Spleen (tissue), 11 donors: ENCODE data around the gene E4F1. TPM values are rescaled to one million over a fixed set of nuclear protein-coding genes. Genes with fewer than 3 reads are reported as not detected.

ENCODE experiments used
- DNase-seq: peaks from one replicate; pipeline ENCODE4 v3.0.0-alpha.2; 2020
- H3K27ac ChIP-seq, 8 donors: fragments of 200-600 bp; sonication (generic) in 7 of 8; 1 replicate in 4 of 8; 2 replicates in 4 of 8; pipeline versions ENCODE4 v1.5.0 to v1.8.0; 2016 to 2021; ENCODE audit warnings: inconsistent platforms in 4 of 8, mild to moderate bottlenecking in 4 of 8, moderate library complexity in 1 of 8
- H3K27me3 ChIP-seq, 7 donors: fragments of 200-600 bp; sonication (generic) in 6 of 7; replicated peaks in 1 of 7; 1 replicate in 4 of 7; 2 replicates in 3 of 7; pipeline versions ENCODE4 v1.5.0 to v1.8.0; 2016 to 2021; ENCODE audit warnings: inconsistent platforms in 3 of 7, mild to moderate bottlenecking in 1 of 7
- H3K36me3 ChIP-seq, 6 donors: fragments of 200-600 bp; sonication (generic) in 5 of 6; 1 replicate in 4 of 6; 2 replicates in 2 of 6; pipeline versions ENCODE4 v1.5.0 to v1.8.0; 2016 to 2021; ENCODE audit warnings: inconsistent platforms in 2 of 6
- H3K4me1 ChIP-seq, 6 donors: fragments of 200-600 bp; sonication (generic) in 5 of 6; 1 replicate in 3 of 6; 2 replicates in 3 of 6; pipeline versions ENCODE4 v1.5.0 to v1.8.0; 2016 to 2021; ENCODE audit warnings: inconsistent platforms in 3 of 6
- H3K4me3 ChIP-seq, 8 donors: fragments of 200-600 bp; sonication (generic) in 7 of 8; 1 replicate in 4 of 8; 2 replicates in 4 of 8; pipeline versions ENCODE4 v1.5.0 to v1.8.0; 2016 to 2021; ENCODE audit warnings: inconsistent platforms in 4 of 8, mild to moderate bottlenecking in 4 of 8, moderate library complexity in 2 of 8
- H3K9me3 ChIP-seq, 8 donors: fragments of 200-600 bp; sonication (generic) in 7 of 8; 1 replicate in 4 of 8; 2 replicates in 4 of 8; pipeline versions ENCODE4 v1.5.0 to v1.8.0; 2016 to 2021; ENCODE audit warnings: inconsistent platforms in 4 of 8
- POLR2A ChIP-seq, 3 donors: fragments of 450-650 bp; IDR thresholded peaks; one replicate each; pipeline ENCODE4 v1.5.1; 2017; ENCODE audit warnings: antibody characterized with exemption in 3 of 3, mild to moderate bottlenecking in 1 of 3
- POLR2AphosphoS5 ChIP-seq, 3 donors: sonication (generic); formaldehyde crosslinking; IDR thresholded peaks; one replicate each; pipeline ENCODE4 v1.5.1; 2017; ENCODE audit warnings: antibody characterized with exemption in 3 of 3
- WGBS, 5 donors: extraction: QIAGEN DNeasy Blood & Tissue Kit in 3 of 5; methylation state at CpG; one replicate each; pipeline versions ENCODE4 v1.1.5 to v1.1.7; 2013 to 2018; 5-methylcytosine and 5-hydroxymethylcytosine counted together
- intact Hi-C: fragments of 100-400 bp; cut with DNase I; formaldehyde crosslinking; loops from one replicate; pipeline ENCODE4 v1.15.0; 2023; ENCODE audit warnings: low total_unique reads
- polyA plus RNA-seq, 3 donors: library from polyadenylated mRNA; stranded (reverse); fragments of 200-250 nt; gene quantifications; one replicate each; pipeline ENCODE4 v1.2.1, GENCODE V29; 2013
- total RNA-seq, 7 donors: library from RNA; depleted of rRNA in 3 of 7; stranded (reverse); fragments of >200 nt in 3 of 7; fragmentation: NEBNext Ultra II Directional in 4 of 7; extraction: Animal tissue kit (Norgen Biotek cat#: 25700) in 4 of 7; gene quantifications; one replicate each; pipeline versions ENCODE4 v1.1.0 to v1.2.1, GENCODE V29; 2016 to 2021
- TF ChIP-seq, protein P1 (sequence below), 11 experiments: fragments of 200-600 bp in 7 of 11; fragments of 450-650 bp in 4 of 11; sonication (generic) in 4 of 11; IDR thresholded peaks in 8 of 11; conservative IDR thresholded peaks in 3 of 11; 1 replicate in 7 of 11; 2 replicates in 4 of 11; pipeline versions ENCODE4 v1.4.0 to v1.8.0; 2016 to 2021; ENCODE audit warnings: antibody characterized with exemption in 11 of 11, inconsistent platforms in 4 of 11, mild to moderate bottlenecking in 1 of 11
- donor health status: healthy with polysubstance abuse.
- donor health status: DM: no; HTN: no; CAD: no; lungs with moderate emphysema.
- donor health status: DM: no; HTN: no; CAD: no.
- donor health status: Bipolar disorder and iron deficiency.
- donor health status: healthy.
- donor health status: DM: no; HTN: no; CAD: no.
- donor health status: DM: yes; HTN: yes; CAD: no.

Gene E4F1
- total and polyA plus RNA-seq, 10 donors: 20.8 to 41.4 (median 29.1) TPM

DNA sequence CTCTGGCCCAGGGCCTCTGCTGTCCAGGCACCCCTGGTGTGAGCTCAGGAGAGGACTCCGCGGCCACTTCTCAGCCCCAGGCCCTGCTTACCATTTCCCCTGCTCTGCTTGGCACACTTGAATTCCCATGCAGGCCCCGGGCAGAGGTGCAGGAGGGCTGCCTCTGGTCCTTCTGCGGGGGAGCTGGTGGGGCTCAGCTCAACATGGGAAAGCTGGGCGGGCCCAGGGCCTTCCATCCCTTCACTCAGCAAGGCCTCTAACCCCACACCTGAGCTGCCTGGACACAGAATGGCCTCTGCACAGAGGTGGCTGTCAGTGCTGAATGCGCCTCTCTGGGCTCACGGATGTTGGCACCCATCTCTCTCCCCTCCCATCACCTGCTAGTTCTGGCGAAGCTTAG lies 57.1 kb downstream of the E4F1 start:
- no peak for DNase-seq
- Histone ChIP-seq H3K9me3 (no peaks in the 10 kb centered on the region), H3K36me3 (peaks cover 0 to 61% (median 7%) of the 10 kb centered on the region in 6 donors), H3K27me3 (no peaks in the 10 kb centered on the region), H3K27ac (no peak overlapping the region), H3K4me3 (no peak overlapping the region), H3K4me1 (no peaks in the 10 kb centered on the region)
- WGBS, 5 donors: 91 to 96% (median 92%) methylated on average over 7 to 8 of the region's 8 CpGs
- TF ChIP-seq, protein P1, sequence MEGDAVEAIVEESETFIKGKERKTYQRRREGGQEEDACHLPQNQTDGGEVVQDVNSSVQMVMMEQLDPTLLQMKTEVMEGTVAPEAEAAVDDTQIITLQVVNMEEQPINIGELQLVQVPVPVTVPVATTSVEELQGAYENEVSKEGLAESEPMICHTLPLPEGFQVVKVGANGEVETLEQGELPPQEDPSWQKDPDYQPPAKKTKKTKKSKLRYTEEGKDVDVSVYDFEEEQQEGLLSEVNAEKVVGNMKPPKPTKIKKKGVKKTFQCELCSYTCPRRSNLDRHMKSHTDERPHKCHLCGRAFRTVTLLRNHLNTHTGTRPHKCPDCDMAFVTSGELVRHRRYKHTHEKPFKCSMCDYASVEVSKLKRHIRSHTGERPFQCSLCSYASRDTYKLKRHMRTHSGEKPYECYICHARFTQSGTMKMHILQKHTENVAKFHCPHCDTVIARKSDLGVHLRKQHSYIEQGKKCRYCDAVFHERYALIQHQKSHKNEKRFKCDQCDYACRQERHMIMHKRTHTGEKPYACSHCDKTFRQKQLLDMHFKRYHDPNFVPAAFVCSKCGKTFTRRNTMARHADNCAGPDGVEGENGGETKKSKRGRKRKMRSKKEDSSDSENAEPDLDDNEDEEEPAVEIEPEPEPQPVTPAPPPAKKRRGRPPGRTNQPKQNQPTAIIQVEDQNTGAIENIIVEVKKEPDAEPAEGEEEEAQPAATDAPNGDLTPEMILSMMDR (IDR thresholded peaks at IDR 0.05 in 8 of 11, conservative IDR thresholded peaks at IDR 0.05 in 3 of 11): no peak
- intact Hi-C loops: no loop called here

DNA sequence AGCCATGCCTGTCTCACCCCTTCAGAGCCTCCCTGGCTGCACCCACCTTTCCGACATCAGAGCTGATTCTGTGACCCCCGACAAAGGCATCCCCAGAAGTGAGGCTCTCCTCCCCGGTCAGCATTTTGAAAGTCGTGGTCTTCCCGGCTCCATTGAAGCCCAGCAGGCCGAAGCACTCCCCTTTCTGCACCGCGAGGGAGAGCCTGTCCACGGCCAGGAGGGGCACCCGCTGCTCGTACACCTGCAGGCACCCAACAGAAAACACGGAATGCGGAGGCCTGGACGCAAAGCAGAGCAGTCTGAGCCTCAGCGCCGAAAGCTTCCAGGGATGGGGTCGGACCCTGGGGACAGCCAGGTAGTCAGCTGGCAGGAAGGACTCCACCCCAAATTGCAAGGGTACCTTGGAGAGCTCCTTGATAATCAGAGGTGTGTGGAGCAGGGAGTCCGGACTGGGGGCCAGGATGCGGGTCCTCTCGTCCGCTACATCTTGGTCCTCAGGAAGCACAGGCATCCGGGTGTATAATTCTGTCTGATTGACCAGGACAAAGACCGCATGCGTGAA lies 57.7 kb downstream of the E4F1 start:
- peaks cover 0 to 66% (median 7%) of the 10 kb centered on the region in 6 donors for H3K36me3 ChIP-seq
- WGBS, 5 donors: 84 to 89% (median 86%) methylated on average over 23 to 24 of the region's 24 CpGs
- H3K27ac ChIP-seq: no peak overlapping the region
- H3K27me3 ChIP-seq: no peaks in the 10 kb centered on the region
- H3K9me3 ChIP-seq: no peaks in the 10 kb centered on the region
- TF ChIP-seq POLR2A (IDR thresholded peaks at IDR 0.05) (no peak), POLR2AphosphoS5 (IDR thresholded peaks at IDR 0.05) (no peak)
- TF ChIP-seq, protein P1 (IDR thresholded peaks at IDR 0.05 in 8 of 11, conservative IDR thresholded peaks at IDR 0.05 in 3 of 11): no peak
- intact Hi-C loops: no loop called here
- no peaks in the 10 kb centered on the region for H3K4me1 ChIP-seq
- no peak for DNase-seq
- no peak overlapping the region for H3K4me3 ChIP-seq

DNA sequence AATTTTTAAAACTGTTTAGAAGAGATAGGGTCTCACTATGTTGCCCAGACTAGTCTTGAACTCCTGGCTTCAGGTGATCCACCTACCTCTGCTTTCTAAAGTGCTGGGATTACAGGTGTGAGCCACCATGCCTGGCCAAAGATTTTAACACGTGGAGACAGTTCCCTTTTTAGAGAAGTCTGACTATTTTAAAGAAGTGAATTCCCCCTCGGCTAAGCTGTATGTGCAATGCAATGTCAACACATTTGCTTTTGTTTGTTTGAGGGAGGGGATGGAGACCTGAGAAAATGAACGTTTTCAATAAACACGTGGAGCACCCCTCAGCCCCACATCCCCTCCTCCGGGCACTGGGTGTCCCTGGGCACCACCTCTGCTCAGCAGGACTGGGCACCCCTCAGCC lies 58.9 kb downstream of the E4F1 start:
- no peak for DNase-seq
- Histone ChIP-seq H3K9me3 (no peaks in the 10 kb centered on the region), H3K36me3 (peaks cover 0 to 67% (median 9%) of the 10 kb centered on the region in 6 donors), H3K27me3 (no peaks in the 10 kb centered on the region), H3K4me3 (no peak overlapping the region), H3K4me1 (no peaks in the 10 kb centered on the region), H3K27ac (no peak overlapping the region)
- intact Hi-C loops: no loop called here
- TF ChIP-seq, protein P1 (IDR thresholded peaks at IDR 0.05 in 8 of 11, conservative IDR thresholded peaks at IDR 0.05 in 3 of 11): no peak
- TF ChIP-seq POLR2A (IDR thresholded peaks at IDR 0.05) (no peak), POLR2AphosphoS5 (IDR thresholded peaks at IDR 0.05) (no peak)
- WGBS, 5 donors: 63 to 78% (median 65%) methylated on average over 4 to 5 of the region's 5 CpGs

DNA sequence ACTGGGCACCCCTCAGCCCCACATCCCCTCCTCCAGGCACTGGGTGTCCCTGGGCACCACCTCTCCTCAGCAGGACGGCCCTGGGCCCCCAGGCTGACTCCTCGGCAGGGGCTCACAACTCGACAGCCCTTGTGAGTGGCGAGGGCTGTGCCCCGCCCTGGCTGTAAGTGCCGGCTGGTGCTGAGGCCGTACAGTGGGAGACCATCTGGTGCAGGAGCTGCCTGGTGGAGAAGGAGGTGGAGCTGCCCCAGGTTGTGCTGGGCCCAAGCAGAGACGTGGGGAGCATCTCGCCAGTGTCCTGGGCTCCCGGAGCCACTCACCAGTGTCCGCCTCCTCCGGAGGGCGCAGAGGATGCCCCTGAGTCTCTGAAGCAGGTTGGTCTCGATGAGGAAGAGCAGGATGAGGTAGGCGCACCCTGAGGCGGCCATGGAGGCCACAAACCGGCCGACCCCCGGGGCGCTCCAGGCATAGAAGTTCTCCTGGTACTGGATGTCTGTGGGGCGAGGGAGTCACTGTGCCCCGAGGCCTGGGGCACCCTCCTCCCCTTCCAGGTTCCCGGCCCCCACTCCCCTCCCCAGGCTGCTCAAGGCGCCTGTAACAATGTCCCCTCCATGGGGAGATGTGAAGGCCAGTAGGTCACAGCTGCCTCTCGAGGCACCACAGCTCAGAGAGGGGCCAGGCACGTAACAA lies 59.6 kb downstream of the E4F1 start:
- Histone ChIP-seq H3K27ac (no peak overlapping the region), H3K27me3 (no peaks in the 10 kb centered on the region), H3K4me1 (no peaks in the 10 kb centered on the region), H3K9me3 (no peaks in the 10 kb centered on the region), H3K36me3 (peaks cover 0 to 66% (median 9%) of the 10 kb centered on the region in 6 donors), H3K4me3 (no peak overlapping the region)
- WGBS, 5 donors: 83 to 90% (median 88%) methylated on average over 7 to 26 of the region's 26 CpGs
- TF ChIP-seq, protein P1 (IDR thresholded peaks at IDR 0.05 in 8 of 11, conservative IDR thresholded peaks at IDR 0.05 in 3 of 11): no peak
- no peak for TF ChIP-seq POLR2AphosphoS5 (IDR thresholded peaks at IDR 0.05)
- TF ChIP-seq POLR2A (IDR thresholded peaks at IDR 0.05): no peak
- intact Hi-C loops: no loop called here
- DNase-seq: no peak
